SKM-1 (cell line): Measurements from ENCODE around the gene TTC39A.

Experiments
- DNase-seq: peaks from one replicate; lab custom pipeline; 2025; ENCODE audit not compliant: unreplicated experiment; lab: John Stamatoyannopoulos, UW

TTC39A gene

DNA sequence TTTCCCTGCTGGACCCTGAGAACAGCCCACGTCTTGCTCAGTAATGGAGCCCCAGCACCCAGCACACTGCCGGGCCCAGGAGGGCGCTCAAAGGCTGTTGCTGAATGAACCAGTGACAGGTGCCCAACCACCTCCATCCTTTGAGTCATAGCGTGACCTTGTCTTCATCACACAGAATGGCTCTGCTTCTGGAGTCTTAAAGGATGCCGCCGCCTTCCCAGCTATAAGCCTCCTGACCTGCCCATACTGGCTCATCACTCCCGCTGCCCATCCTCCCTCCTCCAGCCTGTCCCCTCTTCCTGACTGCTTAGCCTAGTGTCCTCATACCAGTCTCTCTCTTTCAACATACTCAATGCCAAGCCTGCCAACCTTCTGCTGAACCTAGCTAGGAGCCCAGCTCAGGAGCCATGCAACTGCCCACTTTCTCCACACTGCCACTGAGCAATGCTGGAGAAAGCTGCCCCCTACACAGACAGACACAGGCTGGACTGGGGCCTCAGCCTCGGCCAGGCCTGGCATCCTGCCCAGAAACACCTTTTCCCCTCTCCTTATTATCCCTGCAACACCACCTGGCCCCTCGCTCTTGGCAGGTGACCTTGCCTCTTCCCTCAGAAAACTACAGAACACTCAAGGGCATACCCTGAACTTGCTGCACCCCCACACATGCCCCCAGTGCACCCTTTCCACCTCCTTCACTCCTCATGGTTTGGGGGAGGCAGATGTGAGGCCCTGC lies 14.1 kb downstream of the TTC39A start:
- DNase-seq = no peak

DNA sequence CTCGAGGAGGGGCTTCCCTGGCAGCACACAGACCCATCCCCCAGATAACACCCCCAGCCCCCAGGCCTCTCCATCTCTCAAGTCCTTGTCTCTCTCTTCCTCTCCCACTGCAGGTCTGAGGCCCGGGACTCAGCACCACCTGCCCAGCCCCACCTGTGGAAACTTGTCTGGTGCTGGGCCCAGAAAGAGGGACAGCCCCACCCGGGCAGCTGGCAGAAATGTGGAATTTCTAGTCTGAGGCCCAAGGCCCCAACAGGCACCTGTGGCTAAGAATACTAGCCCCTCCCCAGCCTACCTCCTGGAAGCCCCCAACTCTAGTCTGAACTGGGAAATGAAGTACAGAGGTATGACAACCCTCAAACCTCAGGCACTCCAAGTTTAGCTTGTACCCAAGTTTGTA lies 15.4 kb downstream of the TTC39A start:
- DNase-seq = no peak

DNA sequence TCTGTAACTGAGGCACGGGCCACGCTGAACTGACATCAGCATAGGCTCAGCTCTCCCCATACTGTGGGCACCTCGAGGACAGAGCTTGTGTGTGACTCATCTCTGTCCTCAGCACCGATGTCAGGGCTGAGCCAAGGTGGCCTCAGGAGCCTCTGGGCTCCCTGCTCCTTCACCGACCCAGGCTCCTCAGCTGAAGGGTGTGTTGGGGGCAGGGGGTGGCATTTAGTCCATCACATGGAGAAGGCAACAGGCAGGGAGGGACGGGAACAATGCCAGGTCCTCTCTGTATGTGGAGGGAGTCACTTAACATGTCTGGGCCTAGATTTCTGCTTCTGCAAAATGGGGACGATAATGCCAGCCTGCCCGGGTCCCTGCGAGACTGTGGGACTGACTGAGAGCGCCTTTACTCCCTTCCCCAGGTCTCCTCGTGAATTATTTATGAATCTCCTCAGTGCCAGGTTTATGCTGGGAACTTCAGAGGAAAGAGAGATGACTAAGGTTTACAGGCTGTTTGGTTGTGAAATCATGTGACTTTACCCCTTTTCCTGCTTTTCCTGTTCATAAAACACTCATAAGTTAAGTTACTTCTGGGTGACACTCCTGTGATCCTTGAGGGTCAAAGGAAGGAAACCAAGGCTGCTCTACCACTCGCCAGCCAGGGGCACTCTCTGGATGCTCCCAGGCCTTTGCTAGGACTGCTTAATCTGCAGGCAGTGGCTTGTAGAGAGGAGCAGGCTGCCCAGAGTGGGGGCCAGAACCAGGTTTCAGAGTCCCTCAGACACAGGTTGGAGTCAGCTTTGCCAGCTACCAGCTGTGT lies 16.2 kb downstream of the TTC39A start:
- DNase-seq = no peak

DNA sequence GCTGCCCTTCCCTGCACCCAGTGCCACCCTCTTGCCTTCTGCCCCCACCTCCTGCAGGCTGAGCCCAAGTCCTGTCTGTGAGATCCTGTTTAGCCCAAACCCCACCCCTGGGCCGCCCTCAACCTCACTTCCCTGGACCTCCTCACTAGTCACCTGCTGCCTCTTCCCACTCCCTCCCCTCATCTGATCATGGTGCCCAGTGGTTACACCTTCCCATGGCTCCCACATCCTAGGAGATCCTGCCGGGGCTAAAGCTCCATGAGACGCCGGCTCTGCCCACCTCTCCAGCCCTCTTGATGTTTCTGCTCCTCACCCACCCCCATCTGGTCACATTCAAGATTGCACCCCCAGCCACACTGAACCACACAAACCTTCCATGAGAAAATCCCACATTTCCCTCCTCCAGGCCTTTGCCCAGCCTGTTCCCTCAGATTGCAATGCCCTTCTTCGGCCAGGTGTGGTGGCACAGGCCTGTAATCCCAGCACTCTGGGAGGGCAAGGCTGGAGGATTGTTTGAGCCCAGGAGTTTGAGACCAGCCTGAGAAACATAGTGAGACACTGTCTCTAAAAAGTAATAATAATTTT lies 17.0 kb downstream of the TTC39A start:
- DNase-seq = no peak

DNA sequence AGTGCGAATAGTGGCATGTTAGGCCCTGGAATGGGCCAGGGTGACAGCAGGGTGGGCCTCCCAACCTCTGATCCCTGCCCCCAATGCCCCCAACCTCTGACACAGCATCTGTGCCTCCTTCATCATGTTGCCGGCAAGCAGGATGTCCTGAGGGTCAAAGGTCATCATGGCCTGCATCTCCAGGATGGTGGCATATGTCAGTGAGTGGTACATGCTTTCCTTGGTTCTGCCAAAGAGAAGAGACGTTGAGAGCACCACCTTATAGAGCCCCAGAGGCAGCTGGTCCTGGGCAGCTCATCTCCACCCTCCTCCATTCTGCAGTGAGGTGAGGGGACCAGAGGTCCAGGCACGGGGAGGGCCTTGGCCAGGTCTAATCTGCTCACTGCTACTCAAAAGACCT lies 17.6 kb downstream of the TTC39A start:
- no peak for DNase-seq

DNA sequence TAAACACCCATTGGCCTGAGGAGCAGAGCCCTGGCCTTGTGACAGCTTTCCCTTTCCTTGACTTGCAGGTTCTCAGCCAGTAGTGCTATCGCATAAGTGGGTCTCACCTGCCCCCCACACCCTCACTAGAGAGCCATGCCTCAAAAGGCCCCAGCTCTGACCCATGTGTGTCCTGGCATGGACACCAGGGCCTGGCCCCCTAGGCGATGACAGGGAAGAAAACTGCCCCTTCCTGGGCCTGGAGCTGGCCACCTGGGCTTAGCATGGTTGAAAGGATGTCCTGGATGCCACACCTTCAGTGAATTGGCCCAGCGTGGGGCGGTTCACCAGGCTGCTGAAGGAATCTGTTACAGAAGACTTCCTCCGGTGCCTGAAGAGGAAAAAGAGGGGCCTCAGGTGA lies 18.5 kb downstream of the TTC39A start:
- DNase-seq = no peak

DNA sequence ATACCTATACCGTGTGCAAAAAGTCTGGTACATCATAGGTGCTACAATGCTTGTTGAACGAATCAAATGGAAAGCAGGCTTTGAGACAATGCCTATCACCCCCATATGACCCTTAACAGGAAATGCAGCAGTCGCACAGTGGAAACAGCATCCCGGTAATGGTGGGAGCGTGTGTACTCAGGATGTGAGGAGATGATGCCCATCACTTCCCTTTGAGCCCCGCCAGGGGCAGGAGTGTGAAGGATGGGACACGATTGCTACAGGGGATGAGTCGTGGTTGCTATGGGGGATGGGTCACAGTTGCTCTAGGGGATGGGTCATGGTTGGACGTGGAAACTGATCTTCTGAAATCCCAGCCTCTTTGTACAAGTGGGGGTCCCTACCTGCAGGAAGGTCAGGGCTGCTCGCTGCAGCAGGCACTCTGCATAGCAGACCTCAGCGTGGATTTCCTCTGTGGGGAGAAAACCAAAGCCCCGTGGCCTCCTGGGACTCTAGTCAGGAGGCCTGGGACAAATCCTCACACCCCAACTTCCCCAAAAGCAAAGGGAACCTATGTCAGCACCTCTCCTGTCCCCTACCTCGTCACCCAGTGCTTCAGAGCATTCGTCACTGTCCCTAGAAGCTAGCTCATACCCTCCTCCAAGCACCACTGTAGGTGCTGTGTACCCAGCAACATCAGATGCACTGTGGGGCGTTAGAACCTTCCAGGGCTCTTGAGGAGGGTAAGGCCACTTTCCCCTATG lies 19.3 kb downstream of the TTC39A start:
- no peak for DNase-seq

DNA sequence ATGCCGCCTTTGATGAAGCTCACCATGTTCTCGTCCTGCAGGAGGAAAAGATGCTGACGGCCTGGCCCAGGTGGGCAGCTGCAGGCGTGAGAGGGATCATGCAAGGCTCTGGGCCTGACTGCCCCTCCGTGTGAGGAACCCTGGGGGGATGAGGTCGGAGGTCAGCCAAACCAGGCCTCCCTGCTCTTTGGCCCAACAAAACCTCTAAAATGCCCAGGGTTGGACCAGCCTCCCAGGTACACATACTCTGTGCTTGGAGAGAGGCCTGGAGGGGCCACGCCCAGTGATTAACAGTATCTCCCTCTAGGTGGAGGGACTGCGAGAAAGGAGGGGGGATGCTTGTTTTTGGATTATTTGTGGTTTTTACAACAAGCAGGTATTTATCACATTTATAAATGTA lies 21.1 kb downstream of the TTC39A start:
- DNase-seq = no peak

DNA sequence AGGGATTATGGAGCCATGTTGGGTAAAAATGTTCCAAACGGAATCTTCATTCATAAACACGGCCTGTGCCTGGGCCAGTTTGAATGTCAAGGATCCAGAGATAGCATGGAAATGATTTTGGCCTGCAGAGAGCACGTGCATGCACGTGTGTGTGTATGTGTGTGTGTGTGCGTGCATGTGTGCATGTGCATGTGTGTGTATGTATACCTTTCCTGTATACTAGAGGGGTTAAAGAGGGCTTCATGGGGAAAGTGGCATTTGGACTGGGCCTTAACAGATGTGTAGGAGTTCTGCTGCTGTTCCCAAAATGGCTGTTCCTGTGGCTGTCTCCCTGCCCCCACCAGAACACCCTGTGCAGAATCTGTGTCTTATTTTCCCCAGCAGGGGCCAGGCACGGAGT lies 21.7 kb downstream of the TTC39A start:
- no peak for DNase-seq

DNA sequence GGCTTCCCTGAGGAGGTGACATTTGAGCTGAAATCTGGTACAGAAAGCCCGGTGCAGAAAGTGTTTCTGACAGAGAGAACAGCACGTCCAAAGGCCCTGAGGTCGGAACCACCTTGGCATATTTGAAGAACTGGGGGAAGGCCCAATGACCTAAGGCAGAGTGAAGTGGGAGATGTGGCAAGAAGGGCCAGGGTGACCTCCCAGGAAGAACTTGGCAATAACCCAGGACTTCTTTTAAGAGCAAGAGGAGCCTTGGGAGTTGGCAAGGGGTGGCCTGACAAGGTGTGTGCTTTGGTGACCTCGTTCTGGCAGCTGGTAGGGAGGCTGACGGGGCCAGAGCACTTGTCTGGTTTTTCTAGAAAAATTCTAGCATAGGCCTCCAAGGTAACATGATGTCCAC lies 23.4 kb downstream of the TTC39A start:
- DNase-seq = no peak

DNA sequence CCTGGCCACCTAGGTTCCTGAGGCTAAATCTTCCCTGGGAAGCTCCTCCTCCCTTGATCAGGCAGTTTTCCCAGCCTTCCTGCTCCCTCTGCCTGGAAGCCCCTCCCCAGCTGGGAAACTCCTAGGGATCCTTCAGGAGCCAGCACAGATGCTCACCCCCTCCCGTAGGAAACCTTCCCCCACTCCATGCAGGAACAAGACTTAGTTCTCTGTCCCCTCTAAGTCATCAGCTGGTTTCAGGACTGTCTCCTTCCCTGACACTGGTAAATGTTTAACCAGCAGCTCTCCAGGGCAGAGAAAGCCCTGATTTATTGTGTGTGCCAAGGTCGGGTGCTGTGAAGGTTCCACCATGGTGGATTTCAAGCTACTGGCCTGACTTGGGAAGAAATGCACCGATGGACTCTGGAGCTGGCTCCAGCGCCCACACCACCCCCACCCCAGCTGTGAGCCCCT lies 25.0 kb downstream of the TTC39A start:
- DNase-seq = no peak

DNA sequence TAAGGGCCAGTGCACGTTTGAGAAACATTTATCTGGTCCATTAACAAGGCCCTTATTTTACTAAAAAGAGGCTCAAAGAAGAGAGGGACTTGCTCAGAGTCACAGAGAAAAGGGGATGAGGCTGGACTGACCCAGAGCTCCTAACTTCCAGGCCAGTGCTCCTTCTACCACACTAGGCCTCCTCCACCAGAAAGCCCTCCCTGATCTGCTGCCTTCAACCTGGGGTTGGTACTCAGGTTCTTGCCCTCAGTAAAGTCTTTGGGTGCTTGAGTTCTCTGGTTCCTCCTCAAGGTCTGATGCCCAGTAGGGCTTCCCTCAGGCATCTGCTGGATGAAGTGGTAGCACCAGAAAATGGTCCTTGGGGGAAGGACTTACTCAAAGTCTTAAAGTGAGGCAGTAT lies 26.0 kb downstream of the TTC39A start:
- no peak for DNase-seq

DNA sequence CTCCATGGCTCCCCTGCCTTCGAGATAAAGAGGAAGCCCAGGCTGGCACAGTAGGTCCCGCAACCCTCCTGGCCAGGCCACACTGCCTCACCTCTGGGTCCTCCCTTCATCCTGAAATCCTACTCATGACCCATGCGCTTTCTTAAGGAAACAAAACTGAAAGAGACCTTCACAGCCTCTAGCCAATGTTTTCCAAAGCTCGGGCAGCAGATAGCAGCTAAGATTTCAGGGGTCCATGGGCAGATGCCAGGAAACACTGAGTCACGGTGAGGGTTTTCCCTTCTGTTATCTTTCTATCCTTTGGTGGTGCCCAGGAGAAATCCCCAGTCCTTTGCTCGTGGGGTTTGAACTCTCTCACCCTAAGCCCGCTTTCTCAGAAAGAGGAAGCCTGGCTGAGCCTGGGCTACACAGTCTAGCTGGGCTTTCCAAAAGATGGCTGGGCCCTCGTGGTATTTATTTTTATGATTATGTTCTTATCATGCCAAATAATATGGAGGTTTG lies 26.6 kb downstream of the TTC39A start:
- no peak for DNase-seq

DNA sequence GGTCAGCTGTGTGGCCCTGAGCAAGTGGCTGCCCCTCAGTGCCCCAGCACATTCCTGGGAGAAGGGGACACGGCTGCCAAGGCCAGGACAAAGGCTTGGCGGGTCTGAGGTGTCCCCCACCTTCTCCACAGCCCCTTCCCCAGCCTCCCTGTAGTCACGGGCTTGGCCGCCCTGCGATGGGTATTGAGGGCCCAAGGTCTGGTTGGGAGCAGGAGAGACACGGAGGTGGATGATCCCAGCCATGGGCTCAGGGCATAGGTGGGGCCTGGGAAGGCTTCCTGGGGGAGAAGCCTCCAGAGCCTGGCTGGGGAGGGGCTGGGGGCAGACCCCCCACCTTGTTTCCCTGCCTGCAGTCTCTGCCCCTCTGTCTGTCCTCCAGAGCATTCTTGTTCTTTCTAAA lies 27.0 kb downstream of the TTC39A start:
- no peak for DNase-seq

DNA sequence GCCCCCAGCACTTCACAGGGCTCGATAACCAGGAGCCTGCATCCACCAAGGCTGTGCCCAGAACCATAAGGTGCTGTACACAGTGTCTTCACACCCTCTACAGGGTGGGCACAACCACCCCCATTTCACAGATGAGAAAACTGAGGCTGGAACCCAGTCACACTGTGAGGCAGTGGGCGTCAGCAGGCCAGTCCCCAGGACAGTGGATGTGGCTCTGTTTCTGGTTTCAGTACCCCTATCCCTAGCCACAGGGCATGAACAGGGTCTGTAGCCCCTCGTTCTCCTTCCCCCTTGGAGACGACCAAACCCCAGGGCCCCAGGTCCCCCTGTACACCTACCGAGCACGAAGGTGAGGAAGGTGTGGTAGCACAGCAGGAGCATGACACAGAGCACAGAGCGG lies 27.6 kb downstream of the TTC39A start:
- DNase-seq = no peak

DNA sequence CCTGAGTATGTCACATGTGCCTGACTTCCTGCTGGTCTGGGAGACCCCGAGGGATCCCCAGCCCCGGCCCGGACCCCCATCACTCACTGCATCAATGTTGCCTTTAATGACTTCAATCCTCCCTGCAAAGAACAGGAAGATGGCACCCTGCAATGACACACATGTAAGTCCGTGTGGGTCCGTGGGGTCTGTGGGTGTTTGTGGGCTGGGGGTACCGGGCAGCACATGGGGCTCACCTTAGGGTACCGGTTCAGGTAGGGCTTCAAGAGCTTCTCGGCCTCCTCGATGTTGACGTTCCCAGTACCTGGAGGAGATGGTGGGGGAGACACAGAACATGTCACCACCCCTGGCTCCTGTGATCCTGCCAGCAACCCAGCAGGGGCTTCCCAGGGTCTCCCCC lies 28.1 kb downstream of the TTC39A start:
- no peak for DNase-seq

DNA sequence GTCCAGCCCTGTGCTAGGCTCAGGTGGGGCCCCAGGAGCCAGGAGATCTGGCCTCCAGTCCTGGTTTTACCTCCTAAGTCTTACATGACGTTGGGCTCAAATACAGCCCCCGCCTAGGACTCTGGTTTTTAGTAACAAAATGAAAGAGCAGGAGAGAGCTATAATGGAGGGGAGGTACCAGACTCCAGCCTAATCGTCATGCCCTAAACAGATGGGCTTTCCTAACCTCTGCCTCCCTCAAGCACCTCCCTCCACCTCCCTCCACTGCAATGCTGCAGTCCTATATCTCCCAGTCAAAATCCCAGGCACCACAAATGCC lies 28.6 kb downstream of the TTC39A start:
- no peak for DNase-seq

DNA sequence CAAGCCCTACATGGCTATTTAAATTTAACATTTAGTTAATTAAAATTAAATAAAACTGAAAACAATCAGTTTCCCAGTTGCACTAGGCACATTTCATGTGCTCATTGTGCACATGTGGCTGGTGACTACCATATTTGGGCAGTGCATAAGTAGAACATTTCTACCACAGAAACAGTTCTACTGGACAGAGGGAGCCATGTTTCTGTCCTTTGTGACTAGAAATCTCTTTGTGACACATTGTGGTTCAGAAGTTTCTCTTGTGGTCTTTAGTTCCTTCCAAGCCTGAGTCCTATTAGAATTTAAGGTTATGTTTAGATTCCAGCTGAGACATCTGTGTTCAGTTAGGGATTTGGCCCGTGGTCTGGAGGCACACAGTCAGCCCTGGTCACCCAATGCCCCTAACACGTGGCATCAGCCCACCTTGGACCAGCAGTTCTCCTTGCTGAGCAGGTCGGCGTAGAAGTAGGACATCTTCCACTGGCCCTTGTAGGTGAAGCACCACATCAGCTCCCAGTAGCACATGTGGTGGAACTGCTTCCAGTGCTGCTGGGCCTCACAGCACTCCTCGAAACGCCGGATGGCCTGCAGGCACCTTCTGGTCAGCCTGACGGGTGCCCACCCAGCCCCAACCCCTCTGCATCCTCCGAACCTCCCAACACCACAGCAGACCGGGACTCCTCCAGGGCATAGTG lies 29.1 kb downstream of the TTC39A start:
- DNase-seq = no peak

DNA sequence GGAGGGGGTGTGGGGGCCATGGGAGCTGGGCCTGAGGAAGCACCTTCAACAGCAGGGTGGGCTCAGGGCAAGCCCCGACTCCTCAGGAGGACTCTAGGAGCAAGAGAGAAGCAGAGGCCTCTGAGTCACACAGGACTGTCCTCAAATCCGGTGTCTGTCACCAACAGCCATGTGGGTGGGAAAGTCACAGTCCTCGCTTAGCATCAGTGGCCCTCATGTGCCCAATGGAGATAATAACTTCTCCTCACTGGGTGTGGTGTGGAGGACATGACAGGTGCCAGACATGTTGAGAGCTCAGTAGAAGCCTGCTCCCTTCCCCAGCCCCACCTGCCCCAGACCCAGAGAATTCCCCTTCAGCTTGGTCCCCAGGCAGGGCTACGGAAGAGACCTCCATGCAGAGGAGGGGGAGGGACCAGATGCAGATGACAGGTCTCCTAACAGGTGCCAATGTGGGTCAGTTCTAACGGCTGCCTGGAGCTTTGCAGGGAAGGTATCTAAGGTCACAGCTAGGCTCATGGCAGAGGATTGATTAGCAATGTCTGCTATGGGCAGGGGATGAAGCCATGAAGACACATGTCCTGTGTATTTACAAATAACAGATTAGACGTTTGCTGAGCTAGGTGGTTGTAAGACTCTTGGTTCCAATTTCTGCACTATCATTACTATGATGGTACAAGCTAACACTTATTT lies 30.2 kb downstream of the TTC39A start:
- DNase-seq = no peak

DNA sequence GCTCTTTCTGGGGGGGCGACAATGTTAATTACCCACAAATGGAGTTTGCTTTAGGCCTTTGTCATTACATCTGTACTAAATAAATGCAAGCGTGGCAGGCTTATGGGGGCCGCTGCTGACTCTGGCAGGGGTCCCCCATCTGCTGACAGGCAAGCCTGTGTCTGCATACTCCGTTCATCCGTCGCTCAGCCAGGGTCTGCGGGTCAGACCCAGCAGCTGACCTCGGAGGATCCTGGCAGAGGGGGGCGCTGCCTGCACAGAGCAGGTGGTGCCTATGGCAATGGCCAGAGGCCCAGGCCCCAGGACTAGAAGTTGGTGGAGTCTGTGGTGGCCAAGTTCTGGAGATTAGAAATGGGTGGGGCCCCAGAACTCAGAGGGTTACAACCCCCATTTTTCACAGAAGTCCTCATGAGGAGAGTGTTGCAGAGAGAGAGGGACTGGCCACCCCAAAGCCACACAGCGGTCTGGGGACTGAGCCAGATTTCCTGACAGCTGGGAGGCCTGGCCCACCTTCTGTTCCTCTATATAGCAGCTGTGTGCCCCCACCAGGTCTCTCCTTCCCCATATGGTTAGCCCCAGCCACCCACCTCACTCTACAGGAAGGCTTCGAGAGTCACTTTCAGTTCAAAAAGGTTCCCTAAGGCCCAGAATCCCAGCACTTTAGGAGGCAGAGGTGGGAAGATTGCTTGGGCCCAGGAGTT lies 31.0 kb downstream of the TTC39A start:
- DNase-seq = no peak
